Measurements from ENCODE around the gene SLC25A42. TPM values are rescaled to one million over a fixed set of nuclear protein-coding genes. Genes with fewer than 3 reads are reported as not detected.

Gene SLC25A42
- polyA plus RNA-seq, 2 donors: 4.1 to 4.2 TPM

DNA sequence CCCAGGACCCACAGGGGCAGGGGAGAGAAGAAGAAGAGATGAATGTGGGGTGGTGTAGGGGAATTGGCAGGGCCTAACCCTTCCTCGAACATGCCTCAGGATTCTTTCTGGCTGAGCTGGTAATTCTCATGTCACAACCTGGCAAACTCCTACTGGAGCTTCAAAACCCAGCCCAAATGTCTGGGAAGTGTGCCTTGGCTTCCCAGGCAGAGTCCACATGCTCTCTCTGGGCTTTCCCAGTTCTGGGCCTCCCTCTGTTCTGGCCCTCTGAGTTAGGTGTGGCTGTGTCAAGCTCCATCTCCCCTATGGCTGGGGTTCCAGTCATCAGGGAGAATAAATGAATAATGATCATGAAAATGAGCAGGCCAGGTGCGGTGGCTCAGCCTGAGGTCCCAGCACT is 85.6 kb downstream of the SLC25A42 start:
- Histone ChIP-seq H3K36me3 (ENCODE audit: control insufficient read depth in 2 of 2, insufficient read depth in 2 of 2, low read length in 1 of 2) (peaks cover 4 to 10% of the 10 kb centered on the region in 2 donors), H3K27ac (ENCODE audit: low read depth in 2 of 2, low read length in 1 of 2) (no peak overlapping the region), H3K4me3 (ENCODE audit: low read depth in 1 of 2, low read length in 2 of 2) (no peak overlapping the region), H3K27me3 (ENCODE audit: control insufficient read depth in 1 of 2, insufficient read depth in 2 of 2, low read length in 2 of 2) (no peaks in the 10 kb centered on the region), H3K4me1 (ENCODE audit: control insufficient read depth in 2 of 2, insufficient read depth in 2 of 2, low read length in 1 of 2) (peaks cover 0 to 3% of the 10 kb centered on the region in 2 donors), H3K9me3 (ENCODE audit: control insufficient read depth in 2 of 2, insufficient read depth in 1 of 2, low read depth in 1 of 2, low read length in 1 of 2) (no peaks in the 10 kb centered on the region)
- WGBS, 2 donors: 78 to 81% methylated on average over 2 of the region's 2 CpGs

GRCh38 chr19:19151418-19151817 is 87.6 kb downstream of the SLC25A42 start:
- Histone ChIP-seq H3K4me3 (ENCODE audit: low read depth in 1 of 2, low read length in 2 of 2) (no peak overlapping the region), H3K27me3 (ENCODE audit: control insufficient read depth in 1 of 2, insufficient read depth in 2 of 2, low read length in 2 of 2) (no peaks in the 10 kb centered on the region), H3K27ac (ENCODE audit: low read depth in 2 of 2, low read length in 1 of 2) (no peak overlapping the region), H3K9me3 (ENCODE audit: control insufficient read depth in 2 of 2, insufficient read depth in 1 of 2, low read depth in 1 of 2, low read length in 1 of 2) (no peaks in the 10 kb centered on the region), H3K36me3 (ENCODE audit: control insufficient read depth in 2 of 2, insufficient read depth in 2 of 2, low read length in 1 of 2) (peaks cover 4 to 10% of the 10 kb centered on the region in 2 donors), H3K4me1 (ENCODE audit: control insufficient read depth in 2 of 2, insufficient read depth in 2 of 2, low read length in 1 of 2) (no peaks in the 10 kb centered on the region)
- whole genome bisulfite sequencing, 2 donors: 77 to 81% methylated on average over 11 of the region's 11 CpGs

- Histone ChIP-seq H3K27ac (ENCODE audit: low read depth in 2 of 2, low read length in 1 of 2) (no peak overlapping the region), H3K36me3 (ENCODE audit: control insufficient read depth in 2 of 2, insufficient read depth in 2 of 2, low read length in 1 of 2) (peaks cover under 1 to 4% of the 10 kb centered on the region in 2 donors), H3K27me3 (ENCODE audit: control insufficient read depth in 1 of 2, insufficient read depth in 2 of 2, low read length in 2 of 2) (no peaks in the 10 kb centered on the region), H3K4me1 (ENCODE audit: control insufficient read depth in 2 of 2, insufficient read depth in 2 of 2, low read length in 1 of 2) (no peaks in the 10 kb centered on the region), H3K4me3 (ENCODE audit: low read depth in 1 of 2, low read length in 2 of 2) (no peak overlapping the region), H3K9me3 (ENCODE audit: control insufficient read depth in 2 of 2, insufficient read depth in 1 of 2, low read depth in 1 of 2, low read length in 1 of 2) (no peaks in the 10 kb centered on the region)
- WGBS, 2 donors: 79 to 80% methylated on average over 13 of the region's 13 CpGs
Measured at GRCh38 chr19:19152668-19153384, 89.0 kb downstream of the SLC25A42 start.

GRCh38 chr19:19154768-19155494 is 91.1 kb downstream of the SLC25A42 start:
- Histone ChIP-seq H3K27ac (ENCODE audit: low read depth in 2 of 2, low read length in 1 of 2) (no peak overlapping the region), H3K36me3 (ENCODE audit: control insufficient read depth in 2 of 2, insufficient read depth in 2 of 2, low read length in 1 of 2) (no peaks in the 10 kb centered on the region), H3K4me3 (ENCODE audit: low read depth in 1 of 2, low read length in 2 of 2) (no peak overlapping the region), H3K27me3 (ENCODE audit: control insufficient read depth in 1 of 2, insufficient read depth in 2 of 2, low read length in 2 of 2) (no peaks in the 10 kb centered on the region), H3K9me3 (ENCODE audit: control insufficient read depth in 2 of 2, insufficient read depth in 1 of 2, low read depth in 1 of 2, low read length in 1 of 2) (no peaks in the 10 kb centered on the region), H3K4me1 (ENCODE audit: control insufficient read depth in 2 of 2, insufficient read depth in 2 of 2, low read length in 1 of 2) (no peaks in the 10 kb centered on the region)
- WGBS, 2 donors: 91 to 97% methylated on average over 6 of the region's 6 CpGs

DNA sequence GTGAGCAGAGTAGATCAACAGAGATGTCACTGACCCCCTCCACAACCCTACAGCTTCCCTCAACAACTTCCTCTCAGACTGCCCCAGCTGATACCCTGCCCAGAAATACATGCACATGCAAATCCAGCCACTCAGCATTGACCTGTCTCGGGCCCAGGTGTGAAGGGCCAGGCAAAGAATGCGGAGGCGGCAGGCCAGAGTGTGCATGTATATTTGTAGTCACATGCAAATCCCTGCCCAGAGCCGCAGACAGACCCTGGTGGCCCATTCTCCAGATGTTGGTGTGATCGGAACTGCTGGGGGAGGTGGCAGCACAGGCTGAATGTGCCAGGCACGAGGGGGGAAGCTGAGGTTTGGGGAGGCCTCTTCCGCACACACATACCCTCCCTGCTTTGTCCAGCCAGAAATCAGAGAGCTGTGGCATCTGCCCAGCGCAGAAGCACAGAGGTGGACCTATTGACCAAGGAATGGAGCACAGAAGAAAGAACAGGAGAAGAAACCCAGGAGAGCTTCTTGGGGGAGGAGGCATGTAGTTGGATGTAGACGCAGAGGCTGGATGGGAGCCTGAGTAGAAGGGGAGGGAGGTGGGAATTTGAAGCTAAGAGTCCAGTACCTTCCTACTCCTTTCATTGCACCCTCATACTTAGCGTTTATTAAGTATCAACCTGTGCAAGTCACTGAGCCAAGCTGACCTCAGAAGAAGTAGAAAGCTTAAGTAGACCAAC is 91.9 kb downstream of the SLC25A42 start:
- no peak overlapping the region for H3K4me3 ChIP-seq (ENCODE audit: low read depth in 1 of 2, low read length in 2 of 2)
- no peak overlapping the region for H3K27ac ChIP-seq (ENCODE audit: low read depth in 2 of 2, low read length in 1 of 2)
- WGBS, 2 donors: 88 to 89% methylated on average over 10 of the region's 10 CpGs
- H3K9me3 ChIP-seq (ENCODE audit: control insufficient read depth in 2 of 2, insufficient read depth in 1 of 2, low read depth in 1 of 2, low read length in 1 of 2): no peaks in the 10 kb centered on the region
- H3K27me3 ChIP-seq (ENCODE audit: control insufficient read depth in 1 of 2, insufficient read depth in 2 of 2, low read length in 2 of 2): no peaks in the 10 kb centered on the region
- H3K36me3 ChIP-seq (ENCODE audit: control insufficient read depth in 2 of 2, insufficient read depth in 2 of 2, low read length in 1 of 2): no peaks in the 10 kb centered on the region
- H3K4me1 ChIP-seq (ENCODE audit: control insufficient read depth in 2 of 2, insufficient read depth in 2 of 2, low read length in 1 of 2): no peaks in the 10 kb centered on the region

- H3K4me3 ChIP-seq (ENCODE audit: low read depth in 1 of 2, low read length in 2 of 2): no peak overlapping the region
- WGBS, 2 donors: 78 to 79% methylated on average over 6 of the region's 6 CpGs
Measured at GRCh38 chr19:19157808-19158207, 94.0 kb downstream of the SLC25A42 start.

GRCh38 chr19:19159534-19159933 is 95.7 kb downstream of the SLC25A42 start:
- Histone ChIP-seq H3K27ac (ENCODE audit: low read depth in 2 of 2, low read length in 1 of 2) (no peak overlapping the region), H3K4me1 (ENCODE audit: control insufficient read depth in 2 of 2, insufficient read depth in 2 of 2, low read length in 1 of 2) (no peaks in the 10 kb centered on the region), H3K9me3 (ENCODE audit: control insufficient read depth in 2 of 2, insufficient read depth in 1 of 2, low read depth in 1 of 2, low read length in 1 of 2) (no peaks in the 10 kb centered on the region), H3K27me3 (ENCODE audit: control insufficient read depth in 1 of 2, insufficient read depth in 2 of 2, low read length in 2 of 2) (no peaks in the 10 kb centered on the region), H3K4me3 (ENCODE audit: low read depth in 1 of 2, low read length in 2 of 2) (no peak overlapping the region), H3K36me3 (ENCODE audit: control insufficient read depth in 2 of 2, insufficient read depth in 2 of 2, low read length in 1 of 2) (no peaks in the 10 kb centered on the region)
- WGBS, 2 donors: 90 to 91% methylated on average over 4 of the region's 4 CpGs

More at GRCh38 chr19:19157808-19158207, 94.0 kb downstream of the SLC25A42 start:
- Histone ChIP-seq H3K27me3 (ENCODE audit: control insufficient read depth in 1 of 2, insufficient read depth in 2 of 2, low read length in 2 of 2) (no peaks in the 10 kb centered on the region), H3K9me3 (ENCODE audit: control insufficient read depth in 2 of 2, insufficient read depth in 1 of 2, low read depth in 1 of 2, low read length in 1 of 2) (no peaks in the 10 kb centered on the region), H3K27ac (ENCODE audit: low read depth in 2 of 2, low read length in 1 of 2) (no peak overlapping the region), H3K36me3 (ENCODE audit: control insufficient read depth in 2 of 2, insufficient read depth in 2 of 2, low read length in 1 of 2) (no peaks in the 10 kb centered on the region), H3K4me1 (ENCODE audit: control insufficient read depth in 2 of 2, insufficient read depth in 2 of 2, low read length in 1 of 2) (no peaks in the 10 kb centered on the region)

DNA sequence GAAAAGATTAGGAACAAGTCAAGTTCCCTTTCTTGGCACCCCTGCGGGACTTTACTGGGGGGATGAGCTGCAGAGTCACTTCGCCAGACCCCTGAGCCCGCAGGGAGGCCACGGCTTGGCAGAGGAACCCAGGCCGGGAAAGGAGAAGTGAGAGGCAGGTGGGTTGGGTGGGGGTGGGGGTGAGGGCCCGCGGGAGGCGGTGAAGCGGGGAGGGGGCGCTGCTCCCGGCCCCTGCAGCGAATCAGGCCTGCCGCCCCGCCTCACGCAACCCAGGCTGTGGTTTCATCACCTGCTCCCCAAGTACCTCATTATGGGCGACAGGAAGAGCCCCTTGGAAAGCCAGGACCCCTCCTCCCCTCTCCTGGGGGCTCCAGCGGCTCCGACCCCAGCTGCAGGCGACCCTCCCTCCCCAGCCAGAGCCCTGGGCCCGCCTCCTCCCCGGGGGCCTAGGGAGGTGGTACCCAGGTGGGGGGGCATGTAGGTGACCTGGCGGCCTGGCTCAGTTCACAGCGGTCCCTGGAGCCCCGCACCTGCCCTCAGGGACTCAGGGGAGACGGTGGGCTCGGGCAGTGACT is 96.8 kb downstream of the SLC25A42 start:
- H3K9me3 ChIP-seq (ENCODE audit: control insufficient read depth in 2 of 2, insufficient read depth in 1 of 2, low read depth in 1 of 2, low read length in 1 of 2): no peaks in the 10 kb centered on the region
- H3K4me1 ChIP-seq (ENCODE audit: control insufficient read depth in 2 of 2, insufficient read depth in 2 of 2, low read length in 1 of 2): no peaks in the 10 kb centered on the region
- no peak overlapping the region for H3K4me3 ChIP-seq (ENCODE audit: low read depth in 1 of 2, low read length in 2 of 2)
- H3K36me3 ChIP-seq (ENCODE audit: control insufficient read depth in 2 of 2, insufficient read depth in 2 of 2, low read length in 1 of 2): no peaks in the 10 kb centered on the region
- H3K27me3 ChIP-seq (ENCODE audit: control insufficient read depth in 1 of 2, insufficient read depth in 2 of 2, low read length in 2 of 2): no peaks in the 10 kb centered on the region
- 66 to 71% methylated on average over 21 to 26 of the region's 26 CpGs for WGBS, 2 donors
- H3K27ac ChIP-seq (ENCODE audit: low read depth in 2 of 2, low read length in 1 of 2): no peak overlapping the region

DNA sequence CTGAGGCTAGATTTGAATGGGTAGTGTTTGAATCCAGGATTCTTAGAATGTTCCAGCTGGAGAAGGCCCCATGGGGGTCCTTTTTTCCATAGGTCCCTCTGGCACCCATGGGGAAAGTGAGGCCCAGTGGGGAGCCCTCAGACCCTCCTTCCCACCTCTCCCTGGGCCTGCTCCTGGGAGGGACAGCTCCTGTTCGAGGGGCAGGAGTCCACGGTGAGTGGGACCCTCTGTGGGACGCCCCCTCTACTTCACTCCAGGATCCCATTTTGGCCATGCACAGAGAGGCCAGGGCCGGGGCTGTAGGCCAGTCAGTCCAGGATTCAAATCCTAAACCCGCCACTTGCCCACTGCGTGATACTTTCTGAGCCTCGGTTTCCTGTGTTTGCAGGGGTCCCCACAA is 98.7 kb downstream of the SLC25A42 start:
- no peaks in the 10 kb centered on the region for H3K9me3 ChIP-seq (ENCODE audit: control insufficient read depth in 2 of 2, insufficient read depth in 1 of 2, low read depth in 1 of 2, low read length in 1 of 2)
- H3K36me3 ChIP-seq (ENCODE audit: control insufficient read depth in 2 of 2, insufficient read depth in 2 of 2, low read length in 1 of 2): no peaks in the 10 kb centered on the region
- WGBS, 2 donors: 88 to 89% methylated on average over 7 of the region's 7 CpGs
- H3K27ac ChIP-seq (ENCODE audit: low read depth in 2 of 2, low read length in 1 of 2): no peak overlapping the region
- H3K4me1 ChIP-seq (ENCODE audit: control insufficient read depth in 2 of 2, insufficient read depth in 2 of 2, low read length in 1 of 2): no peaks in the 10 kb centered on the region
- no peak overlapping the region for H3K4me3 ChIP-seq (ENCODE audit: low read depth in 1 of 2, low read length in 2 of 2)
- H3K27me3 ChIP-seq (ENCODE audit: control insufficient read depth in 1 of 2, insufficient read depth in 2 of 2, low read length in 2 of 2): no peaks in the 10 kb centered on the region
